NCI-H774 (cell line): Measurements from ENCODE around the gene ING5.
"Not testable (repeated sequence)": the region's sequence is repeated elsewhere in the genome, so short reads cannot be mapped to it uniquely, and the experiment has no call there.

Experiments used
- DNase-seq: peaks from one replicate; lab custom pipeline; 2025; lab: John Stamatoyannopoulos, UW

Gene ING5

DNA sequence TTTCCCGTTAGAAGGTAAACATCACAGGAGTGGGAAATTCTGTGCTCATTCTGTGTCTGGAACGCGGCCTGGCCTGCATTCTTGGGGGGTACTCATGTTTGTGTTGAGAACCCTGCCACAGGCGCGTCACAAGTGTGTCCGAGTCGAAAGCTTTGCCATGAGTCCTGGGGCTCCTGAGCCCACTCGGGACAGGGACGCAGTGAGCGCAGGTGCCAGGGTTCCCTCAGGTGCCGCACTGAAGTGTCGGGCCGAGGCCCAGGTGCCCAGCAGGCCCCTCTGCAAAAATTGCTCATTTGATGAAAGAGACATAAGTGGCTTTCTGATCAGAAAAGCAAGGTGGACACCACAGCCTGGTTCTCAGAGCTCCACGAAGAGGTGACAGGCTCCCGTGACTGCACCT is 37.3 kb downstream of the ING5 start:
- no peak for DNase-seq

DNA sequence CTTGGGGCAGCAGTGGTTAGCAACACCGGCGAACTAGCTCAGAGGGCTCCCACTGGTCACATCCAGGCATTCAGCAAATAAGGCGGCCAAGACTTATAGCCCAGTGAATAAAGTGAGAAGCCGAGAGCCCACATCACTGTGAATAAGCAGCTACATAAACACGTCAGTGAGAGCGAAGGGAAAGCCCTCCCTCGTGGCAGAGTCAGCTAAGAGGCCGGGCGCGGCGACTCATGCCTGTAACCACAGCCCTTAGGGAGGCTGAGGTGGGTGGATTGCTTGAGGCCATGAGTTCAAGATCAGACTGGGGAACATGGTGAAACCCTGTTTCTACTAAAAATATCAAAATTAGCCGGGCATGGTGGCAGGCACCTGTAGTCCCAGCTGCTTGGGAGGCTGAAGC is 37.8 kb downstream of the ING5 start:
- DNase-seq: no peak

DNA sequence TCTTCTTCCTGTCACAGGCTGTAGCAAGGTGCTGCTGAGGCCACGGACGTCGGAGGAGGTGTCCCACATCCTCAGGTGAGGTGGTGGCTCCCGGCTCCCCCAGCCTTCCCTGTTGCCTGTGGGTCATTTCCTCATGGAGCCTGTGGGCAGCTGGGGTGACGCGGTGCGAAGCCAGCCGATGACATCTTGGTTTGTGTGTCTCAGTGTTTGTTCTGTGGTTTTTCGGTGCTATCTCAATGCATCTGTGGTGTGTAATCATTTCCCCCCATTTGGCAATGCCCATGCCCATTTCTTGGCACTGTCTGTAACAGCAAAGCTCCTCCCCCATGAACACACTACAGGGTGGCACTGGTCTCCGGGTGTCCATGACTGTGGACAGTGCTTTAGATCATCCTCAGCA is 39.2 kb downstream of the ING5 start:
- no peak for DNase-seq

GRCh38 chr2:241742320-241742939 is 40.6 kb downstream of the ING5 start:
- DNase-seq: no peak

DNA sequence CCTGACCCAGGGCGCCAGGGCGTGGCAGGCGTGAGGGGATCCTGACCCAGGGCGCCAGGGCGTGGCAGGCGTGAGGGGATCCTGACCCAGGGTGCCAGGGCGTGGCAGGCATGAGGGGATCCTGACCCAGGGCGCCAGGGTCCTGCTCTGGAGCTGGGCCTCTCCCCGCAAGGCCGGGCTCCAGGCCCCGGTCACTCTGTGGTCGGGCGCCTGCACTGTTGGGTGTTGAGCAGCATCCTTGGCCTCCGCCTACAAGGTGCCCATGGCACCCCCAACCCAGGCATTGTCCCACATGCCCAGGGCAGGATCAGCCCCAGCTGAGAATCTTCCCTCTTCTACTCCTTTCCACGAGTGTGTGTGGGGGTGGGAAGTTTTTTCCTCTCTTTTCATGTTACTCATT is 41.2 kb downstream of the ING5 start:
- DNase-seq: not testable (repeated sequence)

DNA sequence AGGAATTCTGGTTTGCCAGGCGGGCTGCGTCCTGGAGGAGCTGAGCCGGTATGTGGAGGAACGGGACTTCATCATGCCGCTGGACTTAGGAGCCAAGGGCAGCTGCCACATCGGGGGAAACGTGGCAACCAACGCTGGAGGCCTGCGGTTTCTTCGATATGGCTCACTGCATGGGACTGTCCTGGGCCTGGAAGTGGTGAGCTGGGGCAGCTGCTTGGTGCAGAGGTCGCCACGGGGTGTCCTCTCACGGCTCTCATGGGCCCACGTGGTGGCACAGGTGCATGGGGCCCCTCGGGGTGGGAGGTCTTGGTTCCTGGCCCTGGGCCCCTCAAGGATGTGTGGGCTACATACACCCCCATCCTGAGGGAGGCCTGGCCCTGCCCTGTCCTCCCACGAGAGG is 41.8 kb downstream of the ING5 start:
- DNase-seq: no peak

DNA sequence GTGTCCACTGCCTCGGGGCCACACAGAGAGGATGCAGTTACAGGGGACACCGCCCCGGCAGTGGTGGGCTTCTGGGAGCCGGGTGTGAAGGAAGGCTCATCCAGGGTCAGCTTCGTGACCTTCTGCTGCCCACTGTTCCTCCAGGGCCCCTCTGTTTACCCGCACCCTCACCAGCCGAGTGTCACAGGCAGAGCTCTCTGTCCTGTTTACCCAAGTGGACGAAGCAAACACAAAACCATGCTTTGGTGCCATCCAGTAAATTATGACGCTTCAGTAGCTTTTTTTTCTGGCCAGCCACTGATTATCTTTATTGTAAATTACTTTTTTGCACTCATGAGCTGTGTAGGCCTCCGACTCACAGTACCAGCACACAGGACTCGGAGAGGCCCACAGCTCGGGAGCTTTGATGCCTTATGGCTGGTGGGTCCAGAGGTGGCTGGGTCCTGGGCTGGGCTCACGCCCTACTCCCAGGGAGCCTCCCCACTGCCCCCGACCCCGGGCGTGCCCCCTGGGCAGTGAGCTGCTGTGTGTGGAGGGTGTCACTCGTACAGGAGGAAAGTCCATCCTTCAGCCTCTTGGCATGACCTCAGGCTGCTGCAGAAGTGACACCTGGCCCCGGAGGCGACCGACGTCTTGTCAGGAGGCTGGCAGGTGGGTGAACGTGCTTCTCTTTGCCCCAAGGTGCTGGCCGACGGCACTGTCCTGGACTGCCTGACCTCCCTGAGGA is 42.4 kb downstream of the ING5 start:
- DNase-seq: no peak

- no peak for DNase-seq
Measured at GRCh38 chr2:241745276-241745675, 43.4 kb downstream of the ING5 start.

- no peak for DNase-seq
Measured at GRCh38 chr2:241746084-241746483, 44.2 kb downstream of the ING5 start.

- no peak for DNase-seq
Measured at GRCh38 chr2:241748468-241749256, 46.8 kb downstream of the ING5 start.

DNA sequence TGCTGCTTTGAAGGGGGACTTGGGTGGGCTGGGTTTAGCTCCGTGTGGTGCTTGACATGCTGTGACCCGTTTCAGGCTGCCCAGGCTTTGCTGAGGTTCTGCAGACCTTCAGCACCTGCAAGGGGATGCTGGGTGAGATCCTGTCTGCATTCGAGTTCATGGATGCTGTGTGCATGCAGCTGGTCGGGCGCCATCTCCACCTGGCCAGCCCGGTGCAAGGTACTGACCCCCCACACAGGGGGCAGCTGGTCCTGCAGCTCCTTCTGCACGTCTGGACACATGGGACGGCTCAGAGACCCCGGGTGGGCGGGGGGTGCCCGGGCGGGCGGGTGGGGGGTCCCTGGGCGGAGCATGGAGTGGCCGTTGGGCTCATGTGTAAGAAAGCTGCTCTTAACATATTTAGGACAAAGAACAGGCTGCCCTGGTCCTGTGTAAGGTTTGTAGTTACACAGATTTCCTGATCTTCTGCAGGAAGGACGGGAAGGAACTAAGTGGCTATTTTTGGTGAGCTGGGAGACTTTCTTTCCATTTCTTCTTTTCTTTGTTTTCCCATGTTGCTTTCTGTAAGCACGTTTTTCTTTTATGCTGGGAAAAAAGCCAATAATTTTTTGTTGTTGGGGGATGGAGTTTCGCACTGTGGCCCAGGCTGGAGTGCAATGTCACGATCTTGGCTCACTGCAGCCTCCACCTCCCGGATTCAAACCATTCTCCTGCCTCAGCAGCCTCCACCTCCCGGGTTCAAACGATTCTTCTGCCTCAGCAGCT is 48.4 kb downstream of the ING5 start:
- DNase-seq: no peak

- DNase-seq: no peak
Measured at GRCh38 chr2:241751152-241751551, 49.3 kb downstream of the ING5 start.

DNA sequence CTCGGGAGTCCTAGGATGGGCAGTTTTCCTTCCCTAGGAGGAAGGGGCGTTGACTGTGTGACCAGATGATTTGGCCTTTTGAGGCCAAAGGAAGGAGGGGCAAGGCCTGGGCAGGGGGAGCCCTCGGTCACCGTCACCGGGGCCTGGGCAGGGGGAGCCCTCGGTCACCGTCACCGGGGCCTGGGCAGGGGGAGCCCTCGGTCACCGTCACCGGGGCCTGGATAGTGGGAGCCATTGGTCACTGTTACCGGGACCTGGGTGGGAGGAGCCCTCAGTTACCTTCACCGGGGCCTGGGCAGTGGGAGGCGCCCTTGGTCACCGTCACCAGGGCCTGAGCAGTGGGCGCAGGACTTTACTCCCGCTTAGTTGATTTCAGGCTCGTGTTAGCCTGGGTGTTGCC is 49.9 kb downstream of the ING5 start:
- DNase-seq: no peak

GRCh38 chr2:241752253-241752652 is 50.4 kb downstream of the ING5 start:
- no peak for DNase-seq

DNA sequence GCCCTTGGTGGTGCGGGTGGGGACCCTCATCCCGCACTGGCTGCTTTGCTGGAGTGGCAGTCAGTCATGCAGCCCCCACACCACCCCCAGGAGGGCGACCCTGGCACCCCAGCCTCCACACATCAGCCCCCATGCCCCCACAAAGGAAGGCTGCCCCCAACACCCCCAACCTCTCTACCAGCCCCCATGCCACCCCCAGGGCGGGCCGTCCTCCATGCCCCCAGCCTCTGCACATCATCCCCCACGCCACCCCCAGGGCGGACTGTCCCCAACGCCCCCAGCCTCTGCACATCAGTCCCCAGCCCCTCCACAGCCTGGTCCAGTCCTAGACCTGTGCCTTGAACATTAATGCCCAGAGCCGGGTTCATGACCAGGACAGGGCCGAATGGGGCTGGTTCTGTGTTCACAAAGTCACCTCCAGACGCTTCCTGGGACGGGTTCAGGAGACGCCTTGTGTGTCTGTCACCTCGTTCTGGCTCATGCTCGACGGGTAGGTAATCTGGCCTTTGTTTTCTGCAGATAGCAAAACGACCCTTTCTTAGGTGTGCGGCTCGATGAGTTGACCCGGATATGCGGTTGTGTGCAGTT is 50.9 kb downstream of the ING5 start:
- DNase-seq: no peak

GRCh38 chr2:241753493-241753892 is 51.7 kb downstream of the ING5 start:
- no peak for DNase-seq

GRCh38 chr2:241754042-241754441 is 52.2 kb downstream of the ING5 start:
- no peak for DNase-seq

- DNase-seq: no peak
Measured at GRCh38 chr2:241755166-241755565, 53.3 kb downstream of the ING5 start.

GRCh38 chr2:241755777-241756176 is 53.9 kb downstream of the ING5 start:
- DNase-seq: no peak

- DNase-seq: no peak
Measured at GRCh38 chr2:241759067-241759807, 57.4 kb downstream of the ING5 start.

DNA sequence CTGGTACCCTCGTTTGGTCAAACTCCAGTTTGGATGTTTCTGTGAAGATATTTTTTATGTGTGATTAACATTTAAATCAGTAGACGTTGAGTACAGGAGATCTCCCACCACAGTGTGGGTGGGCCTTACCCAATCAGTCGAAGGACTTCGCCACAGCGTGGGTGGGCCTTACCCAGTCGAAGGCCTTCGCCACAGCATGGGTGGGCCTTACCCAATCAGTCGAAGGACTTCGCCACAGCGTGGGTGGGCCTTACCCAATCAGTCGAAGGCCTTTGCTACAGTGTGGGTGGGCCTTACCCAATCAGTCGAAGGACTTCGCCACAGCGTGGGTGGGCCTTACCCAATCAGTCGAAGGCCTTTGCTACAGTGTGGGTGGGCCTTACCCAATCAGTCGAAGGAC is 58.1 kb downstream of the ING5 start:
- not testable (repeated sequence) for DNase-seq
